ENCODE results near the gene AUTS2.

DNA sequence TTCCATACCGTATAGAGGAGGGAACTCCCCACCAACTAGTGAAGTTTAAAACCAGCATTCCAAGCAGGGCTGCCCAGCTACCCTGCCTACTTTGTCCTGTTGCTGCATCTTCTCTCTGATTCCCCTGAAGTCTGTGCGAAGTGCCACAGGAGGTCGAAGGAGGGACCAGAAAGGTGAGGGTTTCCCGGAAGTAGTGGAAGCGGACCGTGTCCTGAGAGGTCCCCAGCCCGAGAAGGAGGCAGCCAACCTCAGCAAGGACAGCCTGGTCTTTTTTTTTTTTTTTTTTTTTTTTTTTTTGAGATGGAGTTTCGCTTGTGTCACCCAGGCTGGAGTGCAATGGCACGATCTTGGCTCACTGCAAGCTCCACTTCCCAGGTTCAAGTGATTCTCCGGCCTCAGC, 861.8 kb downstream of the AUTS2 start:
- TF ChIP-seq CTCF (IDR thresholded peaks at IDR 0.05; ENCODE audit: insufficient read depth, low read length, poor library complexity, severe bottlenecking) (no peak), EZH2phosphoT487 (conservative IDR thresholded peaks at IDR 0.05; ENCODE audit: low read length) (no peak)

Measured in SU-DHL-6 (cell line).